A549 (cell line): ENCODE results near the gene WFIKKN1.

Experiments
- CHD4 ChIP-seq: fragments of 200-600 bp; sonication (generic); IDR thresholded peaks from 2 replicates; pipeline ENCODE4 v1.6.1; 2016; ENCODE audit warnings: antibody characterized with exemption, mild to moderate bottlenecking, borderline replicate concordance
- CTCF ChIP-seq: fragments of >200 bp; sonication (Bioruptor Twin); formaldehyde crosslinking; IDR thresholded peaks from 3 replicates; pipeline ENCODE4 v1.5.1; 2016
- EP300 ChIP-seq, 2 experiments: fragments of >200 bp; sonication (Bioruptor Twin); formaldehyde crosslinking; IDR thresholded peaks; 2 replicates in 1 of 2; 3 replicates in 1 of 2; pipeline ENCODE4 v1.6.1; 2016 to 2017
- JUN ChIP-seq, 2 experiments: fragments of >200 bp; sonication (Bioruptor Twin); formaldehyde crosslinking; IDR thresholded peaks; 2 replicates in 1 of 2; 3 replicates in 1 of 2; pipeline ENCODE4 v1.6.1; 2016 to 2017
- POLR2A ChIP-seq: IDR thresholded peaks from 2 replicates; pipeline ENCODE4 v1.6.1; 2012; ENCODE audit warnings: mild to moderate bottlenecking, low read length
- RAD21 ChIP-seq, 2 experiments: fragments of >200 bp in 1 of 2; sonication (Bioruptor Twin) in 1 of 2; formaldehyde crosslinking in 1 of 2; IDR thresholded peaks in 1 of 2; conservative IDR thresholded peaks in 1 of 2; 2 replicates in 1 of 2; 3 replicates in 1 of 2; pipeline ENCODE4 v1.6.1; 2012 to 2018; ENCODE audit warnings: inconsistent platforms in 1 of 2
- TP53 ChIP-seq: fragments of 250-450 bp; sonication (Bioruptor Pico); IDR thresholded peaks from 2 replicates; pipeline ENCODE4 v1.5.0; 2021; ENCODE audit warnings: mild to moderate bottlenecking, moderate library complexity
- ZFP36 ChIP-seq: fragments of 450-650 bp; IDR thresholded peaks from 2 replicates; pipeline ENCODE4 v1.6.1; 2014; ENCODE audit warnings: borderline replicate concordance; ENCODE audit not compliant: partially characterized antibody

- TF ChIP-seq POLR2A (no peak), CTCF (no peak), JUN (IDR thresholded peaks at IDR 0.05) (no peak), EP300 (IDR thresholded peaks at IDR 0.05) (no peak), CHD4 (no peak), TP53 (CRISPR knock-in tag) (no peak), RAD21 (conservative IDR thresholded peaks at IDR 0.05 in 1 of 2, IDR thresholded peaks at IDR 0.05 in 1 of 2) (no peak), ZFP36 (no peak)
These were observed 18.8 kb downstream of the WFIKKN1 start for GRCh38 chr16:649631-650030.
